Karpas-422 (cell line): Measurements from ENCODE around the gene MBP. TPM values are rescaled to one million over a fixed set of nuclear protein-coding genes. Genes with fewer than 3 reads are reported as not detected.
A peak's percentile ranks its signal among the peaks of the same experiment; 100 is the strongest.

ENCODE experiments used
- DNase-seq: peaks from one replicate; pipeline ENCODE4 v3.0.0-alpha.2; 2015
- H2AFZ ChIP-seq: fragments of 200-600 bp; sonication (generic); 2 replicates; pipeline ENCODE4 v1.6.1; 2014; ENCODE audit warnings: antibody characterized with exemption, low read length, mixed read lengths
- H3K27ac ChIP-seq: fragments of 200-600 bp; sonication (generic); 2 replicates; pipeline ENCODE4 v1.5.1; 2014; ENCODE audit warnings: mild to moderate bottlenecking, low read length, moderate library complexity
- H3K27me3 ChIP-seq: fragments of 200-600 bp; sonication (generic); 2 replicates; pipeline ENCODE4 v1.6.1; 2014; ENCODE audit warnings: low read length, mixed read lengths
- H3K36me3 ChIP-seq: fragments of 200-600 bp; sonication (generic); 2 replicates; pipeline ENCODE4 v1.6.1; 2014; ENCODE audit warnings: low read length, mixed read lengths; ENCODE audit not compliant: insufficient read depth
- H3K4me1 ChIP-seq: fragments of 200-600 bp; sonication (generic); 2 replicates; pipeline ENCODE4 v1.6.1; 2014; ENCODE audit warnings: mild to moderate bottlenecking, low read length, mixed read lengths
- H3K4me2 ChIP-seq: fragments of 200-600 bp; sonication (generic); 2 replicates; pipeline ENCODE4 v1.6.1; 2014; ENCODE audit warnings: low read length, low read depth, mild to moderate bottlenecking; ENCODE audit not compliant: poor library complexity, severe bottlenecking
- H3K4me3 ChIP-seq: fragments of 200-600 bp; sonication (generic); 2 replicates; pipeline ENCODE4 v1.5.1; 2014; ENCODE audit warnings: mild to moderate bottlenecking, antibody characterized with exemption, low read length, mixed read lengths
- H3K79me2 ChIP-seq: fragments of 200-600 bp; sonication (generic); 2 replicates; pipeline ENCODE4 v1.6.1; 2014; ENCODE audit warnings: mild to moderate bottlenecking, low read length, mixed read lengths
- H3K9ac ChIP-seq: fragments of 200-600 bp; sonication (generic); 2 replicates; pipeline ENCODE4 v1.6.0; 2014; ENCODE audit warnings: low read length
- H3K9me2 ChIP-seq: fragments of 200-600 bp; sonication (generic), shearing (Covaris generic); replicated peaks from 2 replicates; pipeline ENCODE4 v1.6.0; 2014; ENCODE audit warnings: mild to moderate bottlenecking, low read length, moderate library complexity; ENCODE audit not compliant: insufficient read depth
- H3K9me3 ChIP-seq: fragments of 300-700, 200-600 bp; sonication (generic); 2 replicates; pipeline ENCODE4 v1.6.1; 2014; ENCODE audit warnings: low read length, mixed read lengths
- H4K20me1 ChIP-seq: fragments of 200-600 bp; sonication (generic); 2 replicates; pipeline ENCODE4 v1.6.1; 2014; ENCODE audit warnings: mild to moderate bottlenecking, antibody characterized with exemption, low read length, low read depth; ENCODE audit not compliant: insufficient read depth
- total RNA-seq: library from RNA; depleted of rRNA; stranded (reverse); fragments of >200 nt; shearing (Covaris generic); gene quantifications from 2 replicates; pipeline ENCODE4 v1.2.3, GENCODE V29; 2014; ENCODE audit warnings: low replicate concordance

The MBP gene
- total RNA-seq, 1 experiment from 2014 or later = 67.8 TPM

GRCh38 chr18:77015771-77016710 lies 116.5 kb downstream of the MBP start:
- Histone ChIP-seq H2AFZ (no peak overlapping the region), H4K20me1 (no peaks in the 10 kb centered on the region), H3K79me2 (peaks cover 21% of the 10 kb centered on the region), H3K9me3 (no peaks in the 10 kb centered on the region), H3K27me3 (no peaks in the 10 kb centered on the region), H3K4me3 (no peak overlapping the region), H3K9ac (no peak overlapping the region), H3K9me2 (peaks cover 10% of the 10 kb centered on the region; the same call in 1 of the 2 replicates), H3K36me3 (peaks cover 12% of the 10 kb centered on the region; the same call in 1 of the 2 replicates), H3K4me1 (peaks cover 48% of the 10 kb centered on the region), H3K4me2 (no peak overlapping the region), H3K27ac (0 out of 2 replicates have a peak overlapping the region, but pooled peaks have one; percentile 10)
- no peak for DNase-seq

GRCh38 chr18:77015169-77015568 lies 117.4 kb downstream of the MBP start:
- Histone ChIP-seq H3K27ac (no peak overlapping the region), H4K20me1 (no peaks in the 10 kb centered on the region), H2AFZ (no peak overlapping the region), H3K4me2 (no peak overlapping the region), H3K36me3 (peaks cover 12% of the 10 kb centered on the region; the same call in 1 of the 2 replicates), H3K4me3 (no peak overlapping the region), H3K9me2 (peaks cover 10% of the 10 kb centered on the region; the same call in 1 of the 2 replicates), H3K27me3 (no peaks in the 10 kb centered on the region), H3K9ac (no peak overlapping the region), H3K79me2 (peaks cover 21% of the 10 kb centered on the region), H3K4me1 (peaks cover 43% of the 10 kb centered on the region), H3K9me3 (no peaks in the 10 kb centered on the region)
- no peak for DNase-seq

- peaks cover 10% of the 10 kb centered on the region; the same call in 1 of the 2 replicates for H3K9me2 ChIP-seq
- H3K4me2 ChIP-seq = no peak overlapping the region
- DNase-seq = no peak
- H3K9ac ChIP-seq = no peak overlapping the region
- H2AFZ ChIP-seq = no peak overlapping the region
- peaks cover 12% of the 10 kb centered on the region; the same call in 1 of the 2 replicates for H3K36me3 ChIP-seq
- no peaks in the 10 kb centered on the region for H3K9me3 ChIP-seq
- H3K4me1 ChIP-seq = peaks cover 49% of the 10 kb centered on the region
- H4K20me1 ChIP-seq = no peaks in the 10 kb centered on the region
- H3K27me3 ChIP-seq = no peaks in the 10 kb centered on the region
- no peak overlapping the region for H3K4me3 ChIP-seq
- H3K79me2 ChIP-seq = peaks cover 21% of the 10 kb centered on the region
- no peak overlapping the region for H3K27ac ChIP-seq
Measured at GRCh38 chr18:77014538-77014937, 118.0 kb downstream of the MBP start.

- H3K4me1 ChIP-seq = peaks cover 52% of the 10 kb centered on the region
- H3K36me3 ChIP-seq = peaks cover 12% of the 10 kb centered on the region; the same call in 1 of the 2 replicates
- no peak overlapping the region for H2AFZ ChIP-seq
- H3K4me2 ChIP-seq = no peak overlapping the region
- no peaks in the 10 kb centered on the region for H3K27me3 ChIP-seq
- DNase-seq = no peak
- no peaks in the 10 kb centered on the region for H4K20me1 ChIP-seq
- H3K4me3 ChIP-seq = no peak overlapping the region
- H3K9me3 ChIP-seq = no peaks in the 10 kb centered on the region
- peaks cover 21% of the 10 kb centered on the region for H3K79me2 ChIP-seq
- no peak overlapping the region for H3K9ac ChIP-seq
- H3K27ac ChIP-seq = no peak overlapping the region
- H3K9me2 ChIP-seq = peaks cover 10% of the 10 kb centered on the region; the same call in 1 of the 2 replicates
Measured at GRCh38 chr18:77013811-77014521, 118.6 kb downstream of the MBP start.

- Histone ChIP-seq H2AFZ (no peak overlapping the region), H3K4me1 (peaks cover 62% of the 10 kb centered on the region), H3K79me2 (peaks cover 21% of the 10 kb centered on the region), H3K9me2 (peaks cover under 1% of the 10 kb centered on the region; the same call in 1 of the 2 replicates), H4K20me1 (no peaks in the 10 kb centered on the region), H3K27me3 (no peaks in the 10 kb centered on the region), H3K4me2 (no peak overlapping the region), H3K27ac (peak overlapping the region; percentile 10; the same call in 1 of the 2 replicates), H3K9ac (no peak overlapping the region), H3K9me3 (no peaks in the 10 kb centered on the region), H3K4me3 (no peak overlapping the region), H3K36me3 (peaks cover 12% of the 10 kb centered on the region; the same call in 1 of the 2 replicates)
- no peak for DNase-seq
Measured at GRCh38 chr18:77012806-77013541, 119.6 kb downstream of the MBP start.

GRCh38 chr18:77012120-77012519 lies 120.5 kb downstream of the MBP start:
- Histone ChIP-seq H3K9me3 (no peaks in the 10 kb centered on the region), H3K9ac (no peak overlapping the region), H3K79me2 (peaks cover 19% of the 10 kb centered on the region), H3K27me3 (no peaks in the 10 kb centered on the region), H2AFZ (no peak overlapping the region), H3K9me2 (no peaks in the 10 kb centered on the region), H4K20me1 (no peaks in the 10 kb centered on the region), H3K27ac (peak overlapping the region; percentile 10; the same call in 1 of the 2 replicates), H3K4me1 (peaks cover 65% of the 10 kb centered on the region), H3K36me3 (peaks cover 11% of the 10 kb centered on the region; the same call in 1 of the 2 replicates), H3K4me2 (no peak overlapping the region), H3K4me3 (no peak overlapping the region)
- DNase-seq = no peak

GRCh38 chr18:77009675-77010074 lies 122.9 kb downstream of the MBP start:
- Histone ChIP-seq H3K9me3 (no peaks in the 10 kb centered on the region), H3K4me3 (no peak overlapping the region), H3K27ac (no peak overlapping the region), H3K36me3 (no peaks in the 10 kb centered on the region), H3K9ac (no peak overlapping the region), H3K9me2 (no peaks in the 10 kb centered on the region), H3K27me3 (no peaks in the 10 kb centered on the region), H3K79me2 (peaks cover 18% of the 10 kb centered on the region), H4K20me1 (no peaks in the 10 kb centered on the region), H2AFZ (no peak overlapping the region), H3K4me2 (no peak overlapping the region), H3K4me1 (peaks cover 71% of the 10 kb centered on the region)
- no peak for DNase-seq
